ENCODE measurements around the gene NRAP.

GRCh38 chr10:113679463-113680189, 15.8 kb upstream of the NRAP start, which contains the start of gene CASP7:
- TF ChIP-seq CTCF (conservative IDR thresholded peaks at IDR 0.05 in 1 of 2, IDR thresholded peaks at IDR 0.05 in 1 of 2; ENCODE audit: extremely low read depth in 1 of 2, insufficient read depth in 1 of 2, low read depth in 1 of 2, low read length in 2 of 2) (peak in 1 of 2 donors; percentile 30), EZH2 (IDR thresholded peaks at IDR 0.05; ENCODE audit: borderline replicate concordance, low read length) (no peak)
